Hypothalamus (tissue), 51 donors: Measurements from ENCODE around the gene WASF3.

Source experiments
- DNase-seq, 51 donors: peaks; one replicate each; lab custom pipeline; 2025; lab: John Stamatoyannopoulos, UW

WASF3 gene

GRCh38 chr13:26677156-26677555, 119.7 kb downstream of the WASF3 start:
- DNase-seq = no peak

- DNase-seq = no peak
Measured at GRCh38 chr13:26678330-26678729, 120.8 kb downstream of the WASF3 start.

GRCh38 chr13:26678796-26679195, 121.3 kb downstream of the WASF3 start:
- no peak for DNase-seq

- no peak for DNase-seq
Measured at GRCh38 chr13:26679411-26680122, 122.1 kb downstream of the WASF3 start.

- DNase-seq = peak in 7 of 51 donors; percentile 21 to 53 (median 31)
Measured at GRCh38 chr13:26680123-26680450, 122.6 kb downstream of the WASF3 start.

GRCh38 chr13:26680572-26680971, 123.1 kb downstream of the WASF3 start:
- DNase-seq = no peak

- DNase-seq = no peak
Measured at GRCh38 chr13:26681036-26681435, 123.6 kb downstream of the WASF3 start.

GRCh38 chr13:26682606-26683005, 125.1 kb downstream of the WASF3 start:
- DNase-seq = no peak

- no peak for DNase-seq
Measured at GRCh38 chr13:26685606-26686005, 128.1 kb downstream of the WASF3 start.

- no peak for DNase-seq
Measured at GRCh38 chr13:26686285-26686684, 128.8 kb downstream of the WASF3 start.

GRCh38 chr13:26688286-26688685, 130.8 kb downstream of the WASF3 start:
- peak in 8 of 51 donors; percentile 8 to 30 (median 15) for DNase-seq

GRCh38 chr13:26688980-26689379, 131.5 kb downstream of the WASF3 start:
- DNase-seq = no peak

- no peak for DNase-seq
Measured at GRCh38 chr13:26693749-26694463, 136.4 kb downstream of the WASF3 start.

GRCh38 chr13:26694609-26695359, 137.3 kb downstream of the WASF3 start:
- no peak for DNase-seq

GRCh38 chr13:26695360-26695705, 137.8 kb downstream of the WASF3 start:
- no peak for DNase-seq

- no peak for DNase-seq
Measured at GRCh38 chr13:26695891-26696311, 138.4 kb downstream of the WASF3 start.

GRCh38 chr13:26697069-26697955, 139.8 kb downstream of the WASF3 start:
- no peak for DNase-seq

GRCh38 chr13:26698392-26699196, 141.1 kb downstream of the WASF3 start:
- DNase-seq = peak in 50 of 51 donors; percentile 17 to 91 (median 70)

GRCh38 chr13:26699197-26699490, 141.7 kb downstream of the WASF3 start:
- DNase-seq = no peak

GRCh38 chr13:26705536-26705935, 148.1 kb downstream of the WASF3 start:
- no peak for DNase-seq
